Liver (tissue), 9 donors: Measurements from ENCODE around the gene METTL6. TPM values are rescaled to one million over a fixed set of nuclear protein-coding genes. Genes with fewer than 3 reads are reported as not detected.

Experiments
- DNase-seq: peaks from one replicate; pipeline ENCODE4 v3.0.0-alpha.2; 2017; ENCODE audit warnings: low spot score
- H3K27ac ChIP-seq, 2 donors: one replicate each; pipeline ENCODE4 v1.7.0; 2013; ENCODE audit warnings: inconsistent platforms in 2 of 2, low read length in 2 of 2, control low read depth in 1 of 2, low read depth in 1 of 2, mild to moderate bottlenecking in 1 of 2
- H3K27me3 ChIP-seq, 4 donors: one replicate each; pipeline versions ENCODE4 v1.6.1 to v1.7.0; 2013; ENCODE audit warnings: low read length in 3 of 4, inconsistent platforms in 1 of 4, mild to moderate bottlenecking in 1 of 4, moderate library complexity in 1 of 4; ENCODE audit not compliant: control insufficient read depth in 4 of 4, insufficient read depth in 4 of 4
- H3K36me3 ChIP-seq, 4 donors: one replicate each; pipeline versions ENCODE4 v1.6.1 to v1.7.0; 2013; ENCODE audit warnings: low read length in 3 of 4, mild to moderate bottlenecking in 3 of 4, low read depth in 1 of 4, moderate library complexity in 1 of 4; ENCODE audit not compliant: control insufficient read depth in 4 of 4, insufficient read depth in 3 of 4
- H3K4me1 ChIP-seq, 4 donors: one replicate each; pipeline versions ENCODE4 v1.6.1 to v1.7.0; 2013; ENCODE audit warnings: low read length in 3 of 4, mild to moderate bottlenecking in 3 of 4, moderate library complexity in 1 of 4; ENCODE audit not compliant: control insufficient read depth in 4 of 4, insufficient read depth in 4 of 4
- H3K4me3 ChIP-seq, 3 donors: one replicate each; pipeline versions ENCODE4 v1.6.1 to v1.7.0; 2013; ENCODE audit warnings: low read length in 3 of 3, control low read depth in 1 of 3, low read depth in 1 of 3, mild to moderate bottlenecking in 1 of 3
- H3K9ac ChIP-seq, 2 donors: one replicate each; pipeline ENCODE4 v1.7.0; 2013; ENCODE audit warnings: low read length in 2 of 2, mild to moderate bottlenecking in 2 of 2, moderate library complexity in 2 of 2, control low read depth in 1 of 2, low read depth in 1 of 2
- H3K9me3 ChIP-seq, 4 donors: one replicate each; pipeline versions ENCODE4 v1.6.1 to v1.7.0; 2013; ENCODE audit warnings: low read length in 3 of 4; ENCODE audit not compliant: control insufficient read depth in 4 of 4
- EGR1 ChIP-seq, 2 donors: IDR thresholded peaks; 2 replicates each; pipeline ENCODE4 v1.6.1; 2016 to 2018; ENCODE audit warnings: antibody characterized with exemption in 2 of 2, low read depth in 2 of 2
- FOXA1 ChIP-seq: IDR thresholded peaks from 2 replicates; pipeline ENCODE4 v1.6.1; 2016; ENCODE audit warnings: antibody characterized with exemption
- FOXA2 ChIP-seq: IDR thresholded peaks from 2 replicates; pipeline ENCODE4 v1.6.1; 2016; ENCODE audit warnings: antibody characterized with exemption
- GABPA ChIP-seq, 2 donors: IDR thresholded peaks in 1 of 2; conservative IDR thresholded peaks in 1 of 2; 2 replicates each; pipeline ENCODE4 v1.6.1; 2016; ENCODE audit warnings: antibody characterized with exemption in 2 of 2, mild to moderate bottlenecking in 1 of 2, moderate library complexity in 1 of 2
- HNF4A ChIP-seq, 2 donors: conservative IDR thresholded peaks; 2 replicates each; pipeline ENCODE4 v1.6.1; 2016; ENCODE audit warnings: antibody characterized with exemption in 2 of 2, mild to moderate bottlenecking in 2 of 2
- HNF4G ChIP-seq: IDR thresholded peaks from 2 replicates; pipeline ENCODE4 v1.6.1; 2016; ENCODE audit warnings: antibody characterized with exemption
- JUND ChIP-seq, 2 donors: IDR thresholded peaks; 2 replicates each; pipeline ENCODE4 v1.6.1; 2016; ENCODE audit warnings: antibody characterized with exemption in 2 of 2
- NR2F2 ChIP-seq: IDR thresholded peaks from 2 replicates; pipeline ENCODE4 v1.6.1; 2016; ENCODE audit warnings: antibody characterized with exemption
- RAD21 ChIP-seq, 2 donors: IDR thresholded peaks; 2 replicates each; pipeline ENCODE4 v1.6.1; 2016; ENCODE audit warnings: antibody characterized with exemption in 2 of 2, mild to moderate bottlenecking in 2 of 2
- RXRA ChIP-seq, 2 donors: IDR thresholded peaks; 2 replicates each; pipeline ENCODE4 v1.6.1; 2017 to 2018; ENCODE audit warnings: antibody characterized with exemption in 2 of 2, mild to moderate bottlenecking in 1 of 2
- SP1 ChIP-seq: IDR thresholded peaks from 2 replicates; pipeline ENCODE4 v1.6.1; 2018; ENCODE audit warnings: antibody characterized with exemption, mild to moderate bottlenecking
- TAF1 ChIP-seq: conservative IDR thresholded peaks from 2 replicates; pipeline ENCODE4 v1.6.1; 2016; ENCODE audit warnings: antibody characterized with exemption, mild to moderate bottlenecking
- YY1 ChIP-seq: IDR thresholded peaks from 2 replicates; pipeline ENCODE4 v1.6.1; 2016; ENCODE audit warnings: antibody characterized with exemption, mild to moderate bottlenecking
- ZBTB33 ChIP-seq: IDR thresholded peaks from 2 replicates; pipeline ENCODE4 v1.6.1; 2016; ENCODE audit warnings: antibody characterized with exemption
- WGBS: extraction: QIAGEN DNeasy Blood & Tissue Kit; methylation state at CpG from one replicate; pipeline ENCODE4 v1.1.7; 2013; 5-methylcytosine and 5-hydroxymethylcytosine counted together
- polyA plus RNA-seq, 2 donors: library from polyadenylated mRNA; stranded (reverse) in 1 of 2; unstranded in 1 of 2; fragments of 200-250 nt in 1 of 2; fragments of >200 nt in 1 of 2; fragmentation: Nextera tagmentation in 1 of 2; extraction: Ambion mirVana in 1 of 2; gene quantifications; one replicate each; pipeline versions ENCODE4 v1.2.1 to v1.2.3, GENCODE V29; 2013 to 2015
- total RNA-seq, 2 donors: library from RNA; depleted of rRNA; stranded (reverse); fragments of >200 nt; gene quantifications; one replicate each; pipeline ENCODE4 v1.2.3, GENCODE V29; 2014
- TF ChIP-seq, protein P1 (sequence below): IDR thresholded peaks from 2 replicates; pipeline ENCODE4 v1.6.1; 2016; ENCODE audit warnings: antibody characterized with exemption, mild to moderate bottlenecking
- TF ChIP-seq, protein P2 (sequence below): fragments of 150-350 bp; IDR thresholded peaks from 2 replicates; pipeline ENCODE4 v1.5.1; 2017; ENCODE audit warnings: improper control_type of control experiment, low read depth, low read length; ENCODE audit not compliant: missing input control
- TF ChIP-seq, protein P3 (sequence below): IDR thresholded peaks from 2 replicates; pipeline ENCODE4 v1.6.1; 2016; ENCODE audit warnings: antibody characterized with exemption
- donor health status: healthy.
- donor health status: healthy.
- donor health status: healthy.
- donor health status: healthy.
- donor health status: healthy.

The METTL6 gene
- total and polyA plus RNA-seq, 4 donors = 2.0 to 9.1 (median 5.9) TPM

GRCh38 chr3:15439476-15439875 lies 12.1 kb upstream of the METTL6 start:
- H3K4me1 ChIP-seq = peaks cover 0 to 3% (median 0%) of the 10 kb centered on the region in 4 donors
- H3K9me3 ChIP-seq = no peaks in the 10 kb centered on the region
- no peak for DNase-seq
- no peak overlapping the region for H3K4me3 ChIP-seq
- H3K9ac ChIP-seq = no peak overlapping the region
- TF ChIP-seq EGR1 (IDR thresholded peaks at IDR 0.05; ENCODE audit: low read depth in 2 of 2) = no peak
- TF ChIP-seq, protein P1, sequence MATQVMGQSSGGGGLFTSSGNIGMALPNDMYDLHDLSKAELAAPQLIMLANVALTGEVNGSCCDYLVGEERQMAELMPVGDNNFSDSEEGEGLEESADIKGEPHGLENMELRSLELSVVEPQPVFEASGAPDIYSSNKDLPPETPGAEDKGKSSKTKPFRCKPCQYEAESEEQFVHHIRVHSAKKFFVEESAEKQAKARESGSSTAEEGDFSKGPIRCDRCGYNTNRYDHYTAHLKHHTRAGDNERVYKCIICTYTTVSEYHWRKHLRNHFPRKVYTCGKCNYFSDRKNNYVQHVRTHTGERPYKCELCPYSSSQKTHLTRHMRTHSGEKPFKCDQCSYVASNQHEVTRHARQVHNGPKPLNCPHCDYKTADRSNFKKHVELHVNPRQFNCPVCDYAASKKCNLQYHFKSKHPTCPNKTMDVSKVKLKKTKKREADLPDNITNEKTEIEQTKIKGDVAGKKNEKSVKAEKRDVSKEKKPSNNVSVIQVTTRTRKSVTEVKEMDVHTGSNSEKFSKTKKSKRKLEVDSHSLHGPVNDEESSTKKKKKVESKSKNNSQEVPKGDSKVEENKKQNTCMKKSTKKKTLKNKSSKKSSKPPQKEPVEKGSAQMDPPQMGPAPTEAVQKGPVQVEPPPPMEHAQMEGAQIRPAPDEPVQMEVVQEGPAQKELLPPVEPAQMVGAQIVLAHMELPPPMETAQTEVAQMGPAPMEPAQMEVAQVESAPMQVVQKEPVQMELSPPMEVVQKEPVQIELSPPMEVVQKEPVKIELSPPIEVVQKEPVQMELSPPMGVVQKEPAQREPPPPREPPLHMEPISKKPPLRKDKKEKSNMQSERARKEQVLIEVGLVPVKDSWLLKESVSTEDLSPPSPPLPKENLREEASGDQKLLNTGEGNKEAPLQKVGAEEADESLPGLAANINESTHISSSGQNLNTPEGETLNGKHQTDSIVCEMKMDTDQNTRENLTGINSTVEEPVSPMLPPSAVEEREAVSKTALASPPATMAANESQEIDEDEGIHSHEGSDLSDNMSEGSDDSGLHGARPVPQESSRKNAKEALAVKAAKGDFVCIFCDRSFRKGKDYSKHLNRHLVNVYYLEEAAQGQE = no peak
- TF ChIP-seq HNF4A (conservative IDR thresholded peaks at IDR 0.05) = no peak
- TF ChIP-seq FOXA2 = no peak
- TF ChIP-seq, protein P2, sequence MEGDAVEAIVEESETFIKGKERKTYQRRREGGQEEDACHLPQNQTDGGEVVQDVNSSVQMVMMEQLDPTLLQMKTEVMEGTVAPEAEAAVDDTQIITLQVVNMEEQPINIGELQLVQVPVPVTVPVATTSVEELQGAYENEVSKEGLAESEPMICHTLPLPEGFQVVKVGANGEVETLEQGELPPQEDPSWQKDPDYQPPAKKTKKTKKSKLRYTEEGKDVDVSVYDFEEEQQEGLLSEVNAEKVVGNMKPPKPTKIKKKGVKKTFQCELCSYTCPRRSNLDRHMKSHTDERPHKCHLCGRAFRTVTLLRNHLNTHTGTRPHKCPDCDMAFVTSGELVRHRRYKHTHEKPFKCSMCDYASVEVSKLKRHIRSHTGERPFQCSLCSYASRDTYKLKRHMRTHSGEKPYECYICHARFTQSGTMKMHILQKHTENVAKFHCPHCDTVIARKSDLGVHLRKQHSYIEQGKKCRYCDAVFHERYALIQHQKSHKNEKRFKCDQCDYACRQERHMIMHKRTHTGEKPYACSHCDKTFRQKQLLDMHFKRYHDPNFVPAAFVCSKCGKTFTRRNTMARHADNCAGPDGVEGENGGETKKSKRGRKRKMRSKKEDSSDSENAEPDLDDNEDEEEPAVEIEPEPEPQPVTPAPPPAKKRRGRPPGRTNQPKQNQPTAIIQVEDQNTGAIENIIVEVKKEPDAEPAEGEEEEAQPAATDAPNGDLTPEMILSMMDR = no peak
- no peak for TF ChIP-seq GABPA (IDR thresholded peaks at IDR 0.05 in 1 of 2, conservative IDR thresholded peaks at IDR 0.05 in 1 of 2)
- TF ChIP-seq YY1 = no peak
- no peak for TF ChIP-seq RXRA (IDR thresholded peaks at IDR 0.05)
- TF ChIP-seq SP1 = no peak
- TF ChIP-seq HNF4G = no peak
- H3K27ac ChIP-seq = no peak overlapping the region
- H3K36me3 ChIP-seq = peaks cover 13 to 73% (median 60%) of the 10 kb centered on the region in 4 donors
- no peaks in the 10 kb centered on the region for H3K27me3 ChIP-seq

DNA sequence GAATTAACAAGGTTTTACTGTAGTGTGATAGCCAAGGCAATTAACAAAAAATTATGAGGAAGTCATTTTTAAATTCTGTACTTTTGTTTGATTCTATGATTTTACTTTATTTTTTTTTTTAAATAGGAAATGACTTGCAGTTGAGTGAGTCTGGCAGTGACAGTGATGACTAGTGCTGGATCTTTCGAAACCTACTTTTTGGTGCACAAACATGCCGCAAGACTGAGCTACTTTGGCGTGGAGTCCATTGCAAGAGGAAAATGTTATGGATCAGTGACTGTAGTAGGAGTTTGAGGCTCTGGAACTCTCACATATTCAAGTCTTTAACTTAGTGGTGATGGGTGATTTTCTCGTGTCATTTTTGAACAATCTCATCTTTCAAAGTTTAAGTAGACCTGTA lies 11.6 kb upstream of the METTL6 start:
- Histone ChIP-seq H3K27ac (no peak overlapping the region), H3K4me1 (peaks cover 0 to 3% (median 0%) of the 10 kb centered on the region in 4 donors), H3K36me3 (peaks cover 14 to 78% (median 65%) of the 10 kb centered on the region in 4 donors), H3K27me3 (no peaks in the 10 kb centered on the region), H3K4me3 (no peak overlapping the region), H3K9me3 (no peaks in the 10 kb centered on the region), H3K9ac (no peak overlapping the region)
- whole genome bisulfite sequencing = 88% methylated on average over 4 of the region's 4 CpGs
- no peak for DNase-seq
- no peak for TF ChIP-seq FOXA2
- TF ChIP-seq GABPA (IDR thresholded peaks at IDR 0.05 in 1 of 2, conservative IDR thresholded peaks at IDR 0.05 in 1 of 2) = no peak

DNA sequence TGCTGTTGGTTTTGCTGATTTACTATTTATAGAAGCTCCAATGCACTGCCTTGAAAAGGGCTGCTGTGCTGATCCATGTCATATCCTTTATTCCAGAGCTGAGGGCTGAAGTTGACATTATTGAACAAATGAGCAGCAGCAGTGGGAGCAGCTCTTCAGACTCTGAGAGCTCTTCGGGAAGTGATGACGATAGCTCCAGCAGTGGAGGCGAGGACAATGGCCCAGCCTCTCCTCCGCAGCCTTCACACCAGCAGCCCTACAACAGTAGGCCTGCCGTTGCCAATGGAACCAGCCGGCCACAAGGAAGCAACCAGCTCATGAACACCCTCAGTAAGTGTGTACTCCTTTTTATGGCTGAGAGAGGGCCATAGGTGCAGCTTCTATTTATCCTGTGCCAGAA lies 8.9 kb upstream of the METTL6 start:
- no peak for DNase-seq
- Histone ChIP-seq H3K4me1 (peaks cover 0 to 2% (median under 1%) of the 10 kb centered on the region in 4 donors), H3K27ac (no peak overlapping the region), H3K4me3 (no peak overlapping the region), H3K9me3 (no peaks in the 10 kb centered on the region), H3K9ac (no peak overlapping the region), H3K36me3 (peaks cover 14 to 85% (median 79%) of the 10 kb centered on the region in 4 donors), H3K27me3 (no peaks in the 10 kb centered on the region)
- WGBS = 94% methylated on average over 6 of the region's 6 CpGs
- TF ChIP-seq TAF1 (no peak), YY1 (no peak), FOXA1 (no peak), RAD21 (IDR thresholded peaks at IDR 0.05) (no peak), SP1 (no peak), ZBTB33 (no peak), HNF4G (no peak), FOXA2 (no peak), HNF4A (conservative IDR thresholded peaks at IDR 0.05) (no peak), JUND (IDR thresholded peaks at IDR 0.05) (no peak), RXRA (IDR thresholded peaks at IDR 0.05) (no peak), NR2F2 (no peak)
- TF ChIP-seq, protein P3, sequence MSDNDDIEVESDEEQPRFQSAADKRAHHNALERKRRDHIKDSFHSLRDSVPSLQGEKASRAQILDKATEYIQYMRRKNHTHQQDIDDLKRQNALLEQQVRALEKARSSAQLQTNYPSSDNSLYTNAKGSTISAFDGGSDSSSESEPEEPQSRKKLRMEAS = no peak
- TF ChIP-seq, protein P2 = no peak
